ENCODE data around the gene KSR1. TPM values are rescaled to one million over a fixed set of nuclear protein-coding genes. Genes with fewer than 3 reads are reported as not detected.
"Not testable (repeated sequence)": the region's sequence is repeated elsewhere in the genome, so short reads cannot be mapped to it uniquely, and the experiment has no call there.

KSR1 gene
- total and polyA plus RNA-seq, 10 of the 15 experiments (the other 5 are each of a cell fraction or from before 2014, with no cell fraction given): 0.97 to 66.6 (median 22.9) TPM

DNA sequence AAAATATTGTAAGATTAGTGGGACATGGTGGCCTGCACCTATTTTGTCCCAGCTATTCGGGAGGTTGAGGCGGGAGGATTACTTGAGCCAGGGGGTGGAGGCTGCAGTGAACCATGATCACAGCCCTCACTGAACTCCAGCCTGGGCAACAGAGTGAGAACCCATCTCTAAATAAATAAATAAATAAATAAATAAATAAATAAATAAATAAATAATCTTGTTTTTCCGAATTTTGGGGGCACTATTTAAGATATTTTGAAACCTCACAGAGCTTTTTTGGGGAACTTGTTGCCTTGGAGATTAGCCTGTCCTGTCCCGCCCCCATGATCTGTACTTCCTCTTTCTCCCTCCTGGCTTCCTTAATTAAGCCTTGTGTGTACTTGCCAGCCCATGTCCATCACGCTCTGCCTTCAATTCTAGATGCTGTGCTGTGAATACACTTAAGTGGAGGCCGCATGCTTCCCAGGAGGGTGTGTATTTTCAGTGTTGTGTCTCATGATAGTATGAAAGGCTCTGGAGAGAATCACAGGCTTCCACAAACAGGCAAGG, 179.1 kb downstream of the KSR1 start (continued):
- TF ChIP-seq HDAC6 (IDR thresholded peaks at IDR 0.05; ENCODE audit: unreplicated experiment) (no peak), KLF5 (IDR thresholded peaks at IDR 0.05; ENCODE audit: partially characterized antibody) (no peak)
- TF ChIP-seq, protein P1, sequence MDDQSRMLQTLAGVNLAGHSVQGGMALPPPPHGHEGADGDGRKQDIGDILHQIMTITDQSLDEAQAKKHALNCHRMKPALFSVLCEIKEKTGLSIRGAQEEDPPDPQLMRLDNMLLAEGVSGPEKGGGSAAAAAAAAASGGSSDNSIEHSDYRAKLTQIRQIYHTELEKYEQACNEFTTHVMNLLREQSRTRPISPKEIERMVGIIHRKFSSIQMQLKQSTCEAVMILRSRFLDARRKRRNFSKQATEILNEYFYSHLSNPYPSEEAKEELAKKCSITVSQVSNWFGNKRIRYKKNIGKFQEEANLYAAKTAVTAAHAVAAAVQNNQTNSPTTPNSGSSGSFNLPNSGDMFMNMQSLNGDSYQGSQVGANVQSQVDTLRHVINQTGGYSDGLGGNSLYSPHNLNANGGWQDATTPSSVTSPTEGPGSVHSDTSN (IDR thresholded peaks at IDR 0.05; ENCODE audit: insufficient replicate concordance, low read depth, low read length): peak; percentile 83

GRCh38 chr17:27636005-27636520, 179.8 kb downstream of the KSR1 start:
- ChIA-PET SMC1A (ENCODE audit: uncharacterized antibody, unreplicated experiment) (interaction anchor here (1.1 to 1.2 kb wide), 2 partner anchors 89 to 227 kb away, joined by 3 to 4 read pairs; no protein-coding TSS in a partner anchor), RAD21 (ENCODE audit: unreplicated experiment) (interaction anchor here (1.0 kb wide), 2 partner anchors 18 to 180 kb away, joined by 3 to 4 read pairs; no protein-coding TSS in a partner anchor), CTCF (interaction anchor here (0.8 to 6.7 kb wide), 4 partner anchors 29 to 400 kb away, joined by 3 to 59 read pairs (median 4); no protein-coding TSS in a partner anchor)
- DNase-seq (ENCODE audit: low read depth, low spot score); intact Hi-C loops (cut with micrococcal nuclease; ENCODE audit: unreplicated experiment); H4K20me1 ChIP-seq (ENCODE audit: control insufficient read depth, insufficient read depth); FAIRE-seq; H3K27me3 ChIP-seq (replicated peaks in 1 of 2; ENCODE audit: control insufficient read depth in 2 of 2, insufficient read depth in 2 of 2, low read length in 1 of 2); BruUV-seq (replicated peaks); H3K4me1 ChIP-seq (ENCODE audit: control insufficient read depth, insufficient read depth, low read length); ATAC-seq; H3K9ac ChIP-seq (ENCODE audit: control insufficient read depth, insufficient read depth, low read length); H3K9me3 ChIP-seq (replicated peaks; ENCODE audit: control insufficient read depth, insufficient read depth, low read length); POLR2A ChIA-PET; H3K36me3 ChIP-seq (ENCODE audit: control insufficient read depth in 2 of 2, insufficient read depth in 2 of 2, low read length in 1 of 2); H2AFZ ChIP-seq (ENCODE audit: control insufficient read depth, low read depth, low read length): not testable (repeated sequence)
- 66% methylated on average over 3 of the region's 3 CpGs for WGBS (ENCODE audit: insufficient coverage, insufficient replicate concordance, low lambda C conversion rate, missing lambda C conversion rate)
- peak overlapping the region; percentile 40 for H3K4me2 ChIP-seq (ENCODE audit: control insufficient read depth, insufficient read depth)
- H3K27ac ChIP-seq (ENCODE audit: control insufficient read depth, insufficient read depth): peak overlapping the region; percentile 41
- peaks cover 54% of the 10 kb centered on the region for H3K79me2 ChIP-seq (ENCODE audit: control insufficient read depth, insufficient read depth, low read length)
- in situ Hi-C loops (cut with MboI): loop anchor here (10.0 kb wide), 1 partner anchor 281 kb away; no protein-coding TSS in a partner anchor
- peak overlapping the region; percentile 35; the same call in 1 of the 2 replicates for H3K4me3 ChIP-seq

DNA sequence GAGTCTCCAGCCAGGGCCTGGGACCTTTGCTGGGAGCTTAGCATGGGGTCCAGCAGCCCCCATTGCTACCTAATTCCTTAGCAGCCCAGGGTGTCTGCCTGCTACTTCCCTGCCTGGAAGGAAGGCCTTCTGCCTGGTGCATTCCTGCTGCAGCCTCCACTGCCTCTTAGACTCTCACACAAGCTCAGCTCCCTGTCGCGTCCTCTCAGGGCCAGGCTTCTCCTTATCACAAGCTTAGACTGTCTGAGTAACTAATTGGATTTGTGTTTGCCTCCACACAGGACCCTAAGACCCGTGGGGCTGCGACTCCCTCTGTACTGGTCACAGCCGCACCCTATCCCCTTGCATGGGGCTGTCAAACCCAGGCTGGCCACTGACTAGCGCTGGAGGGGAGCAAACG, 181.6 kb downstream of the KSR1 start:
- BruUV-seq (replicated peaks); H3K9ac ChIP-seq (ENCODE audit: control insufficient read depth, insufficient read depth, low read length); H3K4me3 ChIP-seq; SMC1A ChIA-PET (ENCODE audit: uncharacterized antibody, unreplicated experiment); H3K27ac ChIP-seq (ENCODE audit: control insufficient read depth, insufficient read depth); CTCF ChIA-PET; DNase-seq (ENCODE audit: low read depth, low spot score); H3K27me3 ChIP-seq (replicated peaks in 1 of 2; ENCODE audit: control insufficient read depth in 2 of 2, insufficient read depth in 2 of 2, low read length in 1 of 2); POLR2A ChIA-PET; H4K20me1 ChIP-seq (ENCODE audit: control insufficient read depth, insufficient read depth); H2AFZ ChIP-seq (ENCODE audit: control insufficient read depth, low read depth, low read length); H3K9me3 ChIP-seq (replicated peaks; ENCODE audit: control insufficient read depth, insufficient read depth, low read length); H3K4me2 ChIP-seq (ENCODE audit: control insufficient read depth, insufficient read depth); FAIRE-seq; ATAC-seq; intact Hi-C loops (cut with micrococcal nuclease; ENCODE audit: unreplicated experiment); H3K4me1 ChIP-seq (ENCODE audit: control insufficient read depth, insufficient read depth, low read length); H3K36me3 ChIP-seq (ENCODE audit: control insufficient read depth in 2 of 2, insufficient read depth in 2 of 2, low read length in 1 of 2): not testable (repeated sequence)
- H3K79me2 ChIP-seq (ENCODE audit: control insufficient read depth, insufficient read depth, low read length): peaks cover 36% of the 10 kb centered on the region
- 97% methylated on average over 7 of the region's 7 CpGs for WGBS (ENCODE audit: insufficient coverage, insufficient replicate concordance, low lambda C conversion rate, missing lambda C conversion rate)
- in situ Hi-C loops (cut with MboI): loop anchor here (10.0 kb wide), 1 partner anchor 283 kb away; no protein-coding TSS in a partner anchor
- RAD21 ChIA-PET (ENCODE audit: unreplicated experiment): interaction anchor here (0.6 kb wide), 1 partner anchor 38 kb away, joined by 3 read pairs; no protein-coding TSS in a partner anchor

GRCh38 chr17:27638415-27638914, 182.2 kb downstream of the KSR1 start:
- H3K4me3 ChIP-seq; H2AFZ ChIP-seq (ENCODE audit: control insufficient read depth, low read depth, low read length); H3K27me3 ChIP-seq (replicated peaks in 1 of 2; ENCODE audit: control insufficient read depth in 2 of 2, insufficient read depth in 2 of 2, low read length in 1 of 2); H4K20me1 ChIP-seq (ENCODE audit: control insufficient read depth, insufficient read depth); DNase-seq (ENCODE audit: low read depth, low spot score); SMC1A ChIA-PET (ENCODE audit: uncharacterized antibody, unreplicated experiment); H3K9ac ChIP-seq (ENCODE audit: control insufficient read depth, insufficient read depth, low read length); POLR2A ChIA-PET; H3K4me2 ChIP-seq (ENCODE audit: control insufficient read depth, insufficient read depth); H3K36me3 ChIP-seq (ENCODE audit: control insufficient read depth in 2 of 2, insufficient read depth in 2 of 2, low read length in 1 of 2); BruUV-seq (replicated peaks); H3K4me1 ChIP-seq (ENCODE audit: control insufficient read depth, insufficient read depth, low read length); intact Hi-C loops (cut with micrococcal nuclease; ENCODE audit: unreplicated experiment); ATAC-seq; H3K9me3 ChIP-seq (replicated peaks; ENCODE audit: control insufficient read depth, insufficient read depth, low read length); H3K27ac ChIP-seq (ENCODE audit: control insufficient read depth, insufficient read depth); RAD21 ChIA-PET (ENCODE audit: unreplicated experiment): not testable (repeated sequence)
- peak; percentile 65 for FAIRE-seq
- H3K79me2 ChIP-seq (ENCODE audit: control insufficient read depth, insufficient read depth, low read length): peaks cover 30% of the 10 kb centered on the region
- in situ Hi-C loops (cut with MboI): loop anchor here (10.0 kb wide), 1 partner anchor 284 kb away; no protein-coding TSS in a partner anchor
- WGBS (ENCODE audit: insufficient coverage, insufficient replicate concordance, low lambda C conversion rate, missing lambda C conversion rate): 93% methylated on average over 1 of the region's 5 CpGs
- CTCF ChIA-PET: interaction anchor here (0.9 kb wide), 1 partner anchor 12 kb away, joined by 3 read pairs; no protein-coding TSS in a partner anchor

Measured in GM12878 (cell line).